ENCODE data around the gene P4HA1.

DNA sequence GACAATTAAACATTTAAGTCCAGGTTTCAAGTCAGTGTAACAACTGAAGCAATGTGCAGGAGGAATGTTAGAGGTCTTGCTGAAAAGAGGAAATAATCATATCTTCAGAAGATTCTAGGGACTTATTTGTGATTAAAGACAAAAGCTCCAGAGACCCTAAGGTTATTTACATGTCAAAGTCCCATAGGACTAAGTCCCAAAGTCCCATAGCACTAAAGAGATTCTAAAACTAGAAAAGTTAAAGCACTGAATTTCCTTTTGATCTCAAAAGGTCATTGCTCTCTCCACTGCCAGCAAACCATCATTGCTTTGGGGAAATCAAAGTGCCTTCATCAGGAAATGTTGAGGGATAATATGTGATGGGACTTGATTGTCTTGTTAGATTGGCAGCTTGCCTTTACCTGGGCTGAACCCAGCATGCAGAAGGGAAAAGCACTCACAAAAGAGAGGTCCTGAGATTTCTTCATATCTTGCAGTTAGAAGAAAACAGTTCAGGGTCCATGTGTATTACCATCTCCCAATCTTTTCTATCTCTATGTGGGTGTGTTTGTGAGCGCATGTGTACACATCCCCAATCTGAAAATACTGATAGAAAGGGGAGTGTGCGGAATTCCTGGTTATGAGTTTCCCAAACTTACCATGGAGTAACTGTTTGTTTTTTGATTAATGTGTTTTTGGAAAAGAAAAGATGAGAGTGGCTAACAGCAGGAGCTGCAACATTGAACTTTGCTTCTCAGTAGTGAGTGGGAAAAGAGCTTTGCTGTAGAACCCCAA, 35.4 kb upstream of the P4HA1 start:
- TF ChIP-seq, protein P1, sequence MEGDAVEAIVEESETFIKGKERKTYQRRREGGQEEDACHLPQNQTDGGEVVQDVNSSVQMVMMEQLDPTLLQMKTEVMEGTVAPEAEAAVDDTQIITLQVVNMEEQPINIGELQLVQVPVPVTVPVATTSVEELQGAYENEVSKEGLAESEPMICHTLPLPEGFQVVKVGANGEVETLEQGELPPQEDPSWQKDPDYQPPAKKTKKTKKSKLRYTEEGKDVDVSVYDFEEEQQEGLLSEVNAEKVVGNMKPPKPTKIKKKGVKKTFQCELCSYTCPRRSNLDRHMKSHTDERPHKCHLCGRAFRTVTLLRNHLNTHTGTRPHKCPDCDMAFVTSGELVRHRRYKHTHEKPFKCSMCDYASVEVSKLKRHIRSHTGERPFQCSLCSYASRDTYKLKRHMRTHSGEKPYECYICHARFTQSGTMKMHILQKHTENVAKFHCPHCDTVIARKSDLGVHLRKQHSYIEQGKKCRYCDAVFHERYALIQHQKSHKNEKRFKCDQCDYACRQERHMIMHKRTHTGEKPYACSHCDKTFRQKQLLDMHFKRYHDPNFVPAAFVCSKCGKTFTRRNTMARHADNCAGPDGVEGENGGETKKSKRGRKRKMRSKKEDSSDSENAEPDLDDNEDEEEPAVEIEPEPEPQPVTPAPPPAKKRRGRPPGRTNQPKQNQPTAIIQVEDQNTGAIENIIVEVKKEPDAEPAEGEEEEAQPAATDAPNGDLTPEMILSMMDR (IDR thresholded peaks at IDR 0.05), result no peak
- TF ChIP-seq POLR2A (IDR thresholded peaks at IDR 0.05) (no peak), POLR2AphosphoS5 (IDR thresholded peaks at IDR 0.05) (no peak), EP300 (IDR thresholded peaks at IDR 0.05) (no peak)
